Measurements from ENCODE around the gene INTS13.
"Not testable (repeated sequence)": the region's sequence is repeated elsewhere in the genome, so short reads cannot be mapped to it uniquely, and the experiment has no call there.

Gene INTS13

GRCh38 chr12:26870491-26871419 is 67.0 kb downstream of the INTS13 start:
- peak; percentile 97 for DNase-seq (ENCODE audit: low read depth)
- no peak overlapping the region for H3K4me3 ChIP-seq (ENCODE audit: low read length)
- TF ChIP-seq CTCF (conservative IDR thresholded peaks at IDR 0.05; ENCODE audit: low read depth, low read length) = no peak

- DNase-seq (ENCODE audit: low read depth) = no peak
- no peak for TF ChIP-seq CTCF (conservative IDR thresholded peaks at IDR 0.05; ENCODE audit: low read depth, low read length)
- H3K4me3 ChIP-seq (ENCODE audit: low read length) = no peak overlapping the region
Measured at GRCh38 chr12:26869908-26870459, 67.8 kb downstream of the INTS13 start.

GRCh38 chr12:26869104-26869494 is 68.7 kb downstream of the INTS13 start:
- no peak for DNase-seq (ENCODE audit: low read depth)
- TF ChIP-seq CTCF (conservative IDR thresholded peaks at IDR 0.05; ENCODE audit: low read depth, low read length) = no peak
- H3K4me3 ChIP-seq (ENCODE audit: low read length) = no peak overlapping the region

- TF ChIP-seq CTCF (conservative IDR thresholded peaks at IDR 0.05; ENCODE audit: low read depth, low read length) = no peak
- DNase-seq (ENCODE audit: low read depth) = no peak
- no peak overlapping the region for H3K4me3 ChIP-seq (ENCODE audit: low read length)
Measured at GRCh38 chr12:26868447-26869103, 69.2 kb downstream of the INTS13 start.

- no peak for DNase-seq (ENCODE audit: low read depth)
- no peak for TF ChIP-seq CTCF (conservative IDR thresholded peaks at IDR 0.05; ENCODE audit: low read depth, low read length)
- H3K4me3 ChIP-seq (ENCODE audit: low read length) = no peak overlapping the region
Measured at GRCh38 chr12:26867080-26867479, 70.7 kb downstream of the INTS13 start.

- peak; percentile 58 for TF ChIP-seq CTCF (conservative IDR thresholded peaks at IDR 0.05; ENCODE audit: low read depth, low read length)
- H3K4me3 ChIP-seq (ENCODE audit: low read length) = no peak overlapping the region
- DNase-seq (ENCODE audit: low read depth) = no peak
Measured at GRCh38 chr12:26863515-26863914, 74.3 kb downstream of the INTS13 start.

GRCh38 chr12:26862787-26863186 is 75.0 kb downstream of the INTS13 start:
- DNase-seq (ENCODE audit: low read depth); H3K4me3 ChIP-seq (ENCODE audit: low read length): not testable (repeated sequence)

Measured in retinal pigment epithelial cell (primary cell).